NB4 (cell line): Measurements from ENCODE around the gene C1QTNF7.

Experiments
- CTCF ChIP-seq: IDR thresholded peaks from one replicate; pipeline ENCODE4 v1.5.1; 2012; ENCODE audit warnings: low read depth, low read length
- MAX ChIP-seq: IDR thresholded peaks from 2 replicates; pipeline ENCODE4 v1.6.1; 2011; ENCODE audit warnings: low read depth, low read length
- POLR2A ChIP-seq: IDR thresholded peaks from 2 replicates; pipeline ENCODE4 v1.6.1; 2011; ENCODE audit warnings: mild to moderate bottlenecking; ENCODE audit not compliant: insufficient read length; ENCODE audit errors: extremely low read depth

GRCh38 chr4:15410750-15411149 lies 17.1 kb upstream of the C1QTNF7 start:
- peak; percentile 13; the same call in 1 of the 2 replicates for TF ChIP-seq MAX
- no peak for TF ChIP-seq POLR2A
- no peak for TF ChIP-seq CTCF
